ENCODE data around the gene SCAF4.

The SCAF4 gene

GRCh38 chr21:31710586-31710985 lies 21.3 kb downstream of the SCAF4 start:
- FAIRE-seq = no peak

GRCh38 chr21:31708541-31708940 lies 23.4 kb downstream of the SCAF4 start:
- FAIRE-seq = no peak

- no peak for FAIRE-seq
Observed at GRCh38 chr21:31707499-31707898, 24.4 kb downstream of the SCAF4 start.

- no peak for FAIRE-seq
Observed at GRCh38 chr21:31706562-31706961, 25.4 kb downstream of the SCAF4 start.

DNA sequence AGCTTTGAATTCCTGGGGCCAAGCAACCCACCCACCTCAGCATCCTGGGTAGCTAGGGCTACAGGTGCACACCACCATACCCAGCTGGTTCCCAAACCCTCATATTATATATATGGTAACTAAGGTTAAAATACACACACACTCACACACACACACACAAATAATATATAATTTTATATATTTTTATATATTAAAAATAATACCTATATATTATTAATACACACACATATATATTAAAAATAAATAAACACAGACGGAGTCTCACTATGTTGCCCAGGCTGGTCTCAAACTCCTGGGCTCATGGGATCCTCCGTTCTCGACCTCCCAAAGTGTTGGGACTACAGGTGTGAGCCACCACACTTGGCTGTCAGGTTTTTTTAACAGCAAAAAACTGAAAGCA lies 31.9 kb downstream of the SCAF4 start:
- FAIRE-seq = no peak

DNA sequence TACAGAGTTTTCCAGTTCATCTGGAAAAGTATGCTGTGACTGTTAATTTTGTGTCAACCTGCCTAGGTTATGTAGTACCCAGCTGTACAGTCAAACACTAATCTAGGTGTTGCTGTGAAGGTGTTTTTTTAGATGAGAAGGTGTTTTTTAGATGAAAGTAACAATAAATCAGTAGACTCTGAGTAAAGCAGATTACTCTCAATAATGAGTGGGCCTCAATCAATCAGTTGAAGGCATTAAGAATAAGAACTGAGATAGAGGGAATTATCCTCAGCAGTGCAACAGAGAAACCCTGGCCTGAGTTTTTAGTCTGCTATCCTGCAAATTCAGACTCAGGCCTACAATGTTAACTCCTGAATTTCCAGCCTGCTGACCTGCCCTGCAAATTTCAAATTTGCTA lies 33.5 kb downstream of the SCAF4 start:
- FAIRE-seq = no peak

DNA sequence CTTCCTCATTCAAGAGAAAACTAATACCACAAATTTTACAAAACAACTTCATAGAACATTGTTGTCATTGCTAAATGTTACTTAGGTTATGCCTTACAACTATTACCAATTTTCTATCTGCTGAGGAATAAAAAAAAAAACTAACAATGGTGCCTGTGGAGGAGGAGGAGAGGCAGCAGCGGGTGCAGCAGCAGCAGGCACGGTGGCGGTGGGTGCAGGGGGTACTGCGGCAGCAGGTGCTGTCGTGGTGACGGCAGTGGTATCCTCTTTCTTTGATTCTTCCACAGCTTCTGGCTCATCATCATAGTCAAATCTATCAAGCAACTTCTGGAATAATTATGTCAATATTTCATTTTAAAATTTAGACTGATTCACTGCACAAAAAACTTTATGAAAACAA lies 35.5 kb downstream of the SCAF4 start:
- FAIRE-seq = no peak

- no peak for FAIRE-seq
Observed at GRCh38 chr21:31693222-31693621, 38.7 kb downstream of the SCAF4 start.

DNA sequence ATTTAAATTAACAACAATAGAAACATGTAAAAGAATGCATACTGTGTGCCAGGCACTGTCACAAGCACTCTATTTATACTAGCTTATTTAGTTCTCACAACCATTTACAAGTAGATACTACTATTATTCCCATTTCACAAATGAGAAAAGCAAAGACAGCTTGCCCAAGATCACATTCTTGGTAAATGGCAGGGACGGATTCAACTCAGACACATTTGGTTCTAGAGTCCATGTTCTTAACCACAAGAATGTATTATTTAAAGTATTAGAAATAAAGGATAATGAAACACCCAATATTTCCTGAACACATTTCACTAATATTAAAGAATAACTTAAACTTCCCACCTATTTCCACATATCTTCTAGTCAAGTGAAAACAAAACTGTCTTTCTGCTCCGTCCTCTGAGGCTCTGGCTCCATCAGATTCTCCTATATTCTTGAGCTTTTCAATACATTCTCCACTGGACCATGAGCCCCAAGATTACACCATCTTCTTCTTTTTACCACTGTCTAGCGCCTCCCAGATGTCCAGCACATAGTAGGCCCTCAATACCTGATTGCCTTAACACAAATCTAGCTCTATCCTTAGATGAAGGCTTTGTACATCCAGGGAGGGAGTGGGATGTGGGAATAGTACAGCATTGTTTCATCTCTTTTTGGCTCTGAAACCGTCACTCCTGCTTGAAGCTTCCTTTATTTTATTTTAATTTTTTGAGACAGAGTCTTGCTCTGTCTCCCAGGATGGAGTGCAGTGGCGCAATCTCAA lies 43.1 kb downstream of the SCAF4 start:
- FAIRE-seq = no peak

DNA sequence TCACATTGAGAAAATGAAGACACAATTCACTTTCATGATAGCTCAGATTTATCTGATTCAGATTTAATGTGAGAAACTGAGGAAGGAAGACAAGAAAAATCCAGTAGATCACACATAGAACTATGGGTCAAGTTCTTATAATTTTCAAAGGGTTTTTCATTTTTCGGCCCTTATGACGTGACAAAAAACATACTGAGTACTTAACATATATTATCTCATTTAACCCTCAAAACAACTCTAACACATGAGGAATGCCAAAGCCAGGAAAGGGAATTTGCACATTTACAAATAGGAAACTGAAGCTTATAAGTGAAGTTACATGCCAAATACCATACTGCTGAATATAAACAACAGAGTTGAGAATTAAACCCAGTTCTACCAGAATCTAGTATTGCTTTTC lies 44.8 kb downstream of the SCAF4 start:
- no peak for FAIRE-seq

GRCh38 chr21:31686272-31686915 lies 45.5 kb downstream of the SCAF4 start:
- FAIRE-seq = no peak

GRCh38 chr21:31684918-31685317 lies 47.0 kb downstream of the SCAF4 start:
- FAIRE-seq = no peak

GRCh38 chr21:31683029-31683428 lies 48.9 kb downstream of the SCAF4 start:
- FAIRE-seq = no peak

GRCh38 chr21:31682620-31683019 lies 49.3 kb downstream of the SCAF4 start:
- FAIRE-seq = no peak

DNA sequence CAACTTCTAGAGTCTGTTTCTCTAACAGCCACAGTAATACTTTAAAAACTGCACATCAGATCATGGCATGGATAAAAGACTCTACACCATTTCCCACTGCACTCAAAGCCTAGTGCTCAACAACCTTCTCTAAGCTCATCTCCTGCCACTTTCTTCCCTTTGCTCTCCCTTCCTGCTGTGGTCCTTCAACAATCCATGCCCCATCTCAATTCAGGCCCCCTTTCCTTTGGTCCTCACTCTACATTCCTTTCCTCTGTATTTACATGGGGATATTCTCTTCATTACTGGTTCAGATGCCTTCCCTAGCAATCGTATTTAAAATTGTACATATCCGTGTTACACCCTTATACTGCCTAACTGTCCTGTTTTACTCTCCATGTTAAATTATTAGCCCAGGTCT lies 53.4 kb downstream of the SCAF4 start:
- no peak for FAIRE-seq

- FAIRE-seq = no peak
Observed at GRCh38 chr21:31677047-31677446, 54.9 kb downstream of the SCAF4 start.

- no peak for FAIRE-seq
Observed at GRCh38 chr21:31675960-31676359, 56.0 kb downstream of the SCAF4 start.

DNA sequence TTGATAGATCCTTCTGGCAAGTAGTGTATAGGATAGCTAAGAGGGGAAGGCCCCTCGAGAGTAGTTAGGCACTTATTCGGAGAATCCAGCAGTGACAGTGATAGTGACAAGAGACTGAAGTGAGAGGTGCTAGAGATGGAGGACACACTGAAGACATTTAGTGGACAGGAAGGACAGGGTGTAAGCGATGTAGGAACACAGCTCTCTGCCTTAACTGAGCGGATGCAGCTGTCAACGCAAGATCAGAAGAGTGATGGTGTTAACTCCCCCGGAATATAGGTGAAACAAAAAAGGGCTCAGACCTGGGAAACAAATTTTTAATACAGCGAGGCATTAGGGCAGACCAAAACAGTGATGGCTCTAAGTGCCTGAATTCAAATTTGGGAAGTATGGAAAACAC lies 56.6 kb downstream of the SCAF4 start:
- no peak for FAIRE-seq

DNA sequence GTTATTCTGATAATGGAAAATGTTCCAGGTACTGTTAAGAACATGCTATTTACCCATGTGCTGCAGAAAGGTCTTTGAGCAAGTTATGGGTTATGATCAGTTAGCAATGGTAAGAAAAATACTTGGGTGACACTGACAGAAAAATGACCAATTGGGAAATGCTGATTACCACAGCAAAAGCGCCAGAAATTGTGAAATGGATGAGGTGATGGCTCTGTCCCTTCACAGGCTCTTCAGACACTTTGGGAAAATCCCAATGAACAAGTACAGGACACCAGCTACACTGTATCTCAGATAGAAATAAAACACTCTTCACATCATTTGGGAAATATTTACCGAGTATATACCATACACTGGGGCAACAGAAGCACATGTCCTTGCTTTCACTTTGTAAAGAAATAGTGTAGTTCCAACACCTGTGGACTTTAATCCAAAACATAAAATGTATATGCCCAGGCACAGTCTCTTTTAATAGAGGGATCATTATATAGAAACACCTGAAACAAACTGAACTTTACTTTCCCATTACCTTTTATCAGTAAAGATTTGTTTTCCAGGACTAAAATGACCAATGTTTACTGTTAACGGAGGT lies 58.5 kb downstream of the SCAF4 start:
- FAIRE-seq = no peak

DNA sequence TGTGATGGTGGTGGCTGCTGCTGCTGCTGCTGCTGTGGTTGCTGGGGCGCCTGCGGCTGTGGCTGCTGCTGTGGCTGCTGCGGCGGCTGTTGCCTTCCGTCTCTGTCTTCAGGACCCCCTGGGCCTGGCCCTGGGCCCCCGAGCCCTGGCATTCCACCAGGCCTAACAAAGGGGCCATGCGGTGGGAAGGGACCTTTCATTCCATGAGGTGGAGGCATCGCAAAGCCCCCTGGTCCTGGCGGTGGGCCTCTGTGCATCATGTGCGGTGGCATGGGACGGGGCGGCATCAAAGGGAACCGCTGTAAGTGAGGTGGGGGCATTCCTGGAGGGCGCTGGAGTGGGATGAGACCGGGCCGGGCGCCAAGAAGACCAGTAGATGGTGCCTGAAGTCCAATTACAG lies 60.0 kb downstream of the SCAF4 start:
- FAIRE-seq = no peak

GRCh38 chr21:31671146-31671716 lies 60.7 kb downstream of the SCAF4 start:
- FAIRE-seq = no peak

DNA sequence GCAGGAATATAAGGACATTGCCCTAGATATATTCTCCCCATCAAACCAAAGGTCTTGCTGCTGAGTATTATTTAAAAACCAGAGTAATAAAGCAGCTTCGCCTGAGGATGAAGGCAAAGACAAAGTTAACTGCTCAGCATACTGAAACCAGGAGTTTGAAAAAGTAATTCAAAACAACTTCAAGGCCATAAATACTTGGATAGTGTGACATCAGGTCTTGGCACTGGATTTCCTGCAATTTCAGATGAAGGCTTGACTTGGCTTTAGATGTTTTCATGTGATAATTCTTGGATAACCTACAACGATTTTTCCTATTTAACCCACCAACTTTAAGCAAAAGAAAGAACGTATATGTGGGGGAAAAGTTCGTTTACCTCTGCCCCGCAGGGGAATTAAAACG lies 61.8 kb downstream of the SCAF4 start:
- no peak for FAIRE-seq

- FAIRE-seq = no peak
Observed at GRCh38 chr21:31668651-31669491, 63.0 kb downstream of the SCAF4 start.

All from colon (tissue), 2 donors.